ENCODE measurements around the gene GPR162. TPM values are rescaled to one million over a fixed set of nuclear protein-coding genes. Genes with fewer than 3 reads are reported as not detected.

The GPR162 gene
- total RNA-seq, 1 experiment from 2014 or later = 2.3 TPM

GRCh38 chr12:6833189-6833890 lies 11.7 kb downstream of the GPR162 start:
- Histone ChIP-seq H3K9me3 (ENCODE audit: control insufficient read depth in 1 of 2, insufficient read depth in 1 of 2, low read depth in 1 of 2, low read length in 2 of 2) (no peaks in the 10 kb centered on the region), H3K9me2 (ENCODE audit: insufficient read depth) (no peaks in the 10 kb centered on the region), H2AFZ (ENCODE audit: low read depth, low read length, poor library complexity, severe bottlenecking) (no peak overlapping the region), H3K79me2 (ENCODE audit: insufficient read depth, low read length) (peaks cover 18% of the 10 kb centered on the region), H4K20me1 (ENCODE audit: insufficient read depth) (no peaks in the 10 kb centered on the region), H3K4me1 (ENCODE audit: control insufficient read depth in 1 of 2, insufficient read depth in 2 of 2, low read length in 2 of 2) (peaks cover 5 to 22% of the 10 kb centered on the region in 2 experiments), H3K27ac (ENCODE audit: low read depth, low read length) (no peak overlapping the region), H3K9ac (ENCODE audit: low read length) (no peak overlapping the region), H3K36me3 (ENCODE audit: control insufficient read depth in 1 of 2, insufficient read depth in 2 of 2, low read length in 2 of 2) (peaks cover 16 to 31% of the 10 kb centered on the region in 2 experiments; a peak in 3 of 4 replicates), H3K4me2 (ENCODE audit: low read length) (no peak overlapping the region), H3K4me3 (replicated peaks in 1 of 2; ENCODE audit: low read depth in 1 of 2, low read length in 2 of 2) (no peak overlapping the region), H3K27me3 (ENCODE audit: insufficient read depth, low read length) (no peaks in the 10 kb centered on the region)
- ATAC-seq (no peak), DNase-seq (ENCODE audit: low read depth, low spot score) (no peak)
- ChIA-PET CTCF (interaction anchor here (0.9 to 5.5 kb wide), 3 partner anchors 19 to 80 kb away, joined by 3 to 38 read pairs (median 22); partner anchors contain the start of genes CDCA3, MLF2 and USP5), POLR2A (interaction anchor here (4.3 kb wide), 1 partner anchor 18 kb away, joined by 17 read pairs; the partner anchor contains the start of genes CDCA3 and USP5), RAD21 (ENCODE audit: low non-redundant PET in 1 of 2, low total read pairs in 2 of 2, uncharacterized antibody in 2 of 2, unreplicated experiment in 2 of 2) (no interaction called here)
- no peak for TF ChIP-seq ELF1 (IDR thresholded peaks at IDR 0.05; ENCODE audit: borderline replicate concordance, low read depth)
- TF ChIP-seq POLR2A (IDR thresholded peaks at IDR 0.05; ENCODE audit: borderline replicate concordance, extremely low read depth, insufficient read depth, insufficient read length) = no peak
- no TSS peak for BruUV-seq (replicated peaks)
- intact Hi-C loops (cut with micrococcal nuclease) = no loop called here

DNA sequence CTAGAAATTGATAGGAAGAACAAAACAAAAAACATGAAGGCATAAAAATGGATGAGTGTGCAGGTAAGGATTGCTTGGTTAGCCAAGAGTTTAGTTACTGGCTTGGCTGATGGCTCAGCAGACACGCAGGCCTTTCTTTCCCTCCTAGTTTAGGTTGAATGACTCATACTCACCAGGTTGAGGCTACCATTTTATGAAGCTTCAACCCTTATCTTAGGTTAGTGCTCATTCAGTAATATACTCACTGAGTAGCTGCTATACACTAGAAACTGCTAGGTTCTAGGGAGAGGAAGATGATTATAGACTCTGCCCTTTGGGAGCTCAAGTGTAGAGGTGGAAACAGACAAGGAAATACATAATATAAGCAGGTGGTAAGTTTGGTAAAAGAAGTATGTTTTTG lies 12.6 kb downstream of the GPR162 start:
- H3K9ac ChIP-seq (ENCODE audit: low read length) = no peak overlapping the region
- no peak overlapping the region for H3K27ac ChIP-seq (ENCODE audit: low read depth, low read length)
- H3K27me3 ChIP-seq (ENCODE audit: insufficient read depth, low read length) = no peaks in the 10 kb centered on the region
- H3K9me3 ChIP-seq (ENCODE audit: control insufficient read depth in 1 of 2, insufficient read depth in 1 of 2, low read depth in 1 of 2, low read length in 2 of 2) = no peaks in the 10 kb centered on the region
- CTCF ChIA-PET = interaction anchor here (1.2 to 5.5 kb wide), 7 partner anchors 12 to 145 kb away, joined by 3 to 38 read pairs (median 3); partner anchors contain the start of genes CDCA3, GPR162, MLF2 and USP5
- H3K4me2 ChIP-seq (ENCODE audit: low read length) = no peak overlapping the region
- H3K36me3 ChIP-seq (ENCODE audit: control insufficient read depth in 1 of 2, insufficient read depth in 2 of 2, low read length in 2 of 2) = peaks cover 16 to 33% of the 10 kb centered on the region in 2 experiments; a peak in 3 of 4 replicates
- peaks cover 9% of the 10 kb centered on the region for H3K79me2 ChIP-seq (ENCODE audit: insufficient read depth, low read length)
- ATAC-seq = no peak
- H3K4me1 ChIP-seq (ENCODE audit: control insufficient read depth in 1 of 2, insufficient read depth in 2 of 2, low read length in 2 of 2) = peaks cover 5 to 22% of the 10 kb centered on the region in 2 experiments
- H2AFZ ChIP-seq (ENCODE audit: low read depth, low read length, poor library complexity, severe bottlenecking) = no peak overlapping the region
- DNase-seq (ENCODE audit: low read depth, low spot score) = no peak
- intact Hi-C loops (cut with micrococcal nuclease) = no loop called here
- H3K4me3 ChIP-seq (replicated peaks in 1 of 2; ENCODE audit: low read depth in 1 of 2, low read length in 2 of 2) = no peak overlapping the region
- BruUV-seq (replicated peaks) = no TSS peak
- no peaks in the 10 kb centered on the region for H3K9me2 ChIP-seq (ENCODE audit: insufficient read depth)
- POLR2A ChIA-PET = interaction anchor here (1.4 to 4.3 kb wide), 3 partner anchors 15 to 81 kb away, joined by 3 to 17 read pairs (median 5); partner anchors contain the start of genes CDCA3, MLF2 and USP5
- no peaks in the 10 kb centered on the region for H4K20me1 ChIP-seq (ENCODE audit: insufficient read depth)
- RAD21 ChIA-PET (ENCODE audit: low non-redundant PET in 1 of 2, low total read pairs in 2 of 2, uncharacterized antibody in 2 of 2, unreplicated experiment in 2 of 2) = no interaction called here
- TF ChIP-seq ZFX (IDR thresholded peaks at IDR 0.05) (no peak), CTCF (IDR thresholded peaks at IDR 0.05 in 2 of 3, conservative IDR thresholded peaks at IDR 0.05 in 1 of 3; ENCODE audit: borderline replicate concordance in 1 of 3, insufficient read depth in 1 of 3, low read depth in 2 of 3, low read length in 2 of 3) (no peak), SRF (IDR thresholded peaks at IDR 0.05; ENCODE audit: low read depth) (no peak), RAD21 (IDR thresholded peaks at IDR 0.05; ENCODE audit: low read depth) (no peak), FOSL1 (IDR thresholded peaks at IDR 0.05; ENCODE audit: low read depth) (no peak), POLR2AphosphoS5 (IDR thresholded peaks at IDR 0.05; ENCODE audit: low read depth, low read length) (no peak), CBX3 (IDR thresholded peaks at IDR 0.05; ENCODE audit: low read depth) (no peak), ZNF274 (IDR thresholded peaks at IDR 0.05; ENCODE audit: low read depth, low read length) (no peak), ELF1 (IDR thresholded peaks at IDR 0.05; ENCODE audit: borderline replicate concordance, low read depth) (no peak)
- TF ChIP-seq, protein P1, sequence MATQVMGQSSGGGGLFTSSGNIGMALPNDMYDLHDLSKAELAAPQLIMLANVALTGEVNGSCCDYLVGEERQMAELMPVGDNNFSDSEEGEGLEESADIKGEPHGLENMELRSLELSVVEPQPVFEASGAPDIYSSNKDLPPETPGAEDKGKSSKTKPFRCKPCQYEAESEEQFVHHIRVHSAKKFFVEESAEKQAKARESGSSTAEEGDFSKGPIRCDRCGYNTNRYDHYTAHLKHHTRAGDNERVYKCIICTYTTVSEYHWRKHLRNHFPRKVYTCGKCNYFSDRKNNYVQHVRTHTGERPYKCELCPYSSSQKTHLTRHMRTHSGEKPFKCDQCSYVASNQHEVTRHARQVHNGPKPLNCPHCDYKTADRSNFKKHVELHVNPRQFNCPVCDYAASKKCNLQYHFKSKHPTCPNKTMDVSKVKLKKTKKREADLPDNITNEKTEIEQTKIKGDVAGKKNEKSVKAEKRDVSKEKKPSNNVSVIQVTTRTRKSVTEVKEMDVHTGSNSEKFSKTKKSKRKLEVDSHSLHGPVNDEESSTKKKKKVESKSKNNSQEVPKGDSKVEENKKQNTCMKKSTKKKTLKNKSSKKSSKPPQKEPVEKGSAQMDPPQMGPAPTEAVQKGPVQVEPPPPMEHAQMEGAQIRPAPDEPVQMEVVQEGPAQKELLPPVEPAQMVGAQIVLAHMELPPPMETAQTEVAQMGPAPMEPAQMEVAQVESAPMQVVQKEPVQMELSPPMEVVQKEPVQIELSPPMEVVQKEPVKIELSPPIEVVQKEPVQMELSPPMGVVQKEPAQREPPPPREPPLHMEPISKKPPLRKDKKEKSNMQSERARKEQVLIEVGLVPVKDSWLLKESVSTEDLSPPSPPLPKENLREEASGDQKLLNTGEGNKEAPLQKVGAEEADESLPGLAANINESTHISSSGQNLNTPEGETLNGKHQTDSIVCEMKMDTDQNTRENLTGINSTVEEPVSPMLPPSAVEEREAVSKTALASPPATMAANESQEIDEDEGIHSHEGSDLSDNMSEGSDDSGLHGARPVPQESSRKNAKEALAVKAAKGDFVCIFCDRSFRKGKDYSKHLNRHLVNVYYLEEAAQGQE (IDR thresholded peaks at IDR 0.05; ENCODE audit: low read depth) = no peak
- TF ChIP-seq, protein P2, sequence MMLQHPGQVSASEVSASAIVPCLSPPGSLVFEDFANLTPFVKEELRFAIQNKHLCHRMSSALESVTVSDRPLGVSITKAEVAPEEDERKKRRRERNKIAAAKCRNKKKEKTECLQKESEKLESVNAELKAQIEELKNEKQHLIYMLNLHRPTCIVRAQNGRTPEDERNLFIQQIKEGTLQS (IDR thresholded peaks at IDR 0.05) = no peak

All from HCT116 (cell line).